Panc1 (cell line): ENCODE data around the gene XYLT1. TPM values are rescaled to one million over a fixed set of nuclear protein-coding genes. Genes with fewer than 3 reads are reported as not detected.

Experiments
- ATAC-seq: fragments of 200-7000 bp; cut with Tn5 transposase; 2 replicates; pipeline ENCODE4 v1.9.1; 2020; ENCODE audit warnings: mild to moderate bottlenecking, moderate library complexity
- BruUV-seq: library from RNA; stranded (reverse); fragments of 400-500 nt; replicated peaks from 2 replicates; lab custom pipeline; 2021; lab: Mats Ljungman, UMichigan
- CTCF ChIA-PET: fragments of 300-600 bp; sonication (Branson Sonifier 250); formaldehyde crosslinking; loops from one replicate; lab custom pipeline; 2022; ENCODE audit warnings: antibody characterized with exemption; lab: Charles Lee
- POLR2A ChIA-PET: fragments of 300-600 bp; sonication (Branson Sonifier 250); formaldehyde crosslinking; loops from one replicate; lab custom pipeline; 2022; ENCODE audit warnings: antibody characterized with exemption; lab: Charles Lee
- DNase-seq: peaks from one replicate; pipeline ENCODE4 v3.0.0-alpha.2; 2010; ENCODE audit warnings: low read depth, low spot score
- H3K27ac ChIP-seq: 2 replicates; pipeline ENCODE4 v1.5.1; 2011; ENCODE audit warnings: mild to moderate bottlenecking, low read length, inconsistent platforms
- H3K27me3 ChIP-seq: fragments of 200-500 bp; sonication (Bioruptor generic); 2 replicates; pipeline ENCODE4 v1.6.0; 2014; ENCODE audit warnings: low read length, inconsistent platforms; ENCODE audit not compliant: control insufficient read depth, insufficient read depth
- H3K36me3 ChIP-seq: fragments of 200-500 bp; sonication (Bioruptor generic); 2 replicates; pipeline ENCODE4 v1.5.1; 2014; ENCODE audit warnings: inconsistent platforms, mild to moderate bottlenecking, low read length, moderate library complexity; ENCODE audit not compliant: control insufficient read depth, insufficient read depth
- H3K4me1 ChIP-seq: 2 replicates; pipeline ENCODE4 v1.5.1; 2011; ENCODE audit warnings: inconsistent platforms, mild to moderate bottlenecking, low read length, moderate library complexity; ENCODE audit not compliant: control insufficient read depth, insufficient read depth
- H3K4me3 ChIP-seq, 2 experiments: 2 replicates each; pipeline ENCODE4 v1.5.1; 2011 to 2012; ENCODE audit warnings: low read depth in 2 of 2, low read length in 2 of 2, mild to moderate bottlenecking in 2 of 2, inconsistent platforms in 1 of 2, moderate library complexity in 1 of 2
- H3K9me3 ChIP-seq: fragments of 200-500 bp; sonication (Bioruptor generic); 2 replicates; pipeline ENCODE4 v1.5.1; 2014; ENCODE audit warnings: low read depth, mild to moderate bottlenecking, inconsistent platforms, low read length, moderate library complexity; ENCODE audit not compliant: control insufficient read depth, insufficient read depth
- CTCF ChIP-seq: fragments of 450-650 bp; IDR thresholded peaks from 2 replicates; pipeline ENCODE4 v1.5.1; 2017; ENCODE audit warnings: mild to moderate bottlenecking
- POLR2AphosphoS5 ChIP-seq: IDR thresholded peaks from 2 replicates; pipeline ENCODE4 v1.6.1; 2012; ENCODE audit warnings: mild to moderate bottlenecking, low read depth, low read length, moderate library complexity
- REST ChIP-seq, 2 experiments: IDR thresholded peaks; 2 replicates each; pipeline ENCODE4 v1.6.1; 2011 to 2012; ENCODE audit warnings: low read depth in 2 of 2, control low read depth in 1 of 2, low read length in 1 of 2, mild to moderate bottlenecking in 1 of 2, moderate library complexity in 1 of 2; ENCODE audit not compliant: insufficient read depth in 1 of 2
- SIN3A ChIP-seq: IDR thresholded peaks from 2 replicates; pipeline ENCODE4 v1.6.1; 2012; ENCODE audit warnings: low read depth, mild to moderate bottlenecking, low read length, moderate library complexity, borderline replicate concordance; ENCODE audit not compliant: insufficient read depth
- TCF7L2 ChIP-seq: IDR thresholded peaks from 2 replicates; pipeline ENCODE4 v1.6.1; 2011; ENCODE audit warnings: mild to moderate bottlenecking, low read depth, low read length, inconsistent platforms
- in situ Hi-C: cut with HindIII; loops from 2 replicates; pipeline ENCODE4 v1.10.0; 2016; ENCODE audit warnings: low sequenced_read_pairs, low pct_unique_long_range_greater_than_20kb
- intact Hi-C: fragments of 100-400 bp; cut with micrococcal nuclease; formaldehyde crosslinking; loops from one replicate; pipeline ENCODE4 v1.10.0; 2022; ENCODE audit not compliant: unreplicated experiment
- total RNA-seq: library from RNA; stranded (reverse); gene quantifications from one replicate; pipeline ENCODE4 v1.2.1, GENCODE V29; 2021; ENCODE audit not compliant: unreplicated experiment

Gene XYLT1
- total RNA-seq, 1 experiment from 2014 or later: 0.62 TPM

- in situ Hi-C loops: no loop called here
- Histone ChIP-seq H3K9me3 (no peaks in the 10 kb centered on the region), H3K4me3 (no peak overlapping the region), H3K27me3 (peaks cover under 1% of the 10 kb centered on the region; the same call in 1 of the 2 replicates), H3K36me3 (no peaks in the 10 kb centered on the region), H3K4me1 (no peaks in the 10 kb centered on the region), H3K27ac (no peak overlapping the region)
- ChIA-PET POLR2A (no interaction called here), CTCF (no interaction called here)
- ATAC-seq (no peak), DNase-seq (peak; percentile 13)
- intact Hi-C loops: loop anchor here (10.0 kb wide), 1 partner anchor 59 kb away; no protein-coding TSS in a partner anchor
- no TSS peak for BruUV-seq
- TF ChIP-seq REST (IDR thresholded peaks at IDR 0.05; ENCODE audit: insufficient read depth in 1 of 2, low read depth in 2 of 2, low read length in 1 of 2) (no peak), CTCF (no peak), POLR2AphosphoS5 (no peak), TCF7L2 (no peak), SIN3A (no peak)
These were observed 136.7 kb downstream of the XYLT1 start for GRCh38 chr16:17334096-17334495.

GRCh38 chr16:17333229-17333628, 137.5 kb downstream of the XYLT1 start:
- BruUV-seq: no TSS peak
- TF ChIP-seq CTCF: no peak
- no peak for TF ChIP-seq POLR2AphosphoS5
- Histone ChIP-seq H3K4me3 (no peak overlapping the region), H3K9me3 (no peaks in the 10 kb centered on the region), H3K27ac (no peak overlapping the region), H3K27me3 (no peaks in the 10 kb centered on the region), H3K4me1 (no peaks in the 10 kb centered on the region), H3K36me3 (no peaks in the 10 kb centered on the region)
- POLR2A ChIA-PET: no interaction called here
- in situ Hi-C loops: no loop called here
- no peak for DNase-seq
- ATAC-seq: no peak
- CTCF ChIA-PET: no interaction called here
- intact Hi-C loops: loop anchor here (10.0 kb wide), 1 partner anchor 58 kb away; no protein-coding TSS in a partner anchor
